ENCODE data around the gene INAVA.

Gene INAVA

DNA sequence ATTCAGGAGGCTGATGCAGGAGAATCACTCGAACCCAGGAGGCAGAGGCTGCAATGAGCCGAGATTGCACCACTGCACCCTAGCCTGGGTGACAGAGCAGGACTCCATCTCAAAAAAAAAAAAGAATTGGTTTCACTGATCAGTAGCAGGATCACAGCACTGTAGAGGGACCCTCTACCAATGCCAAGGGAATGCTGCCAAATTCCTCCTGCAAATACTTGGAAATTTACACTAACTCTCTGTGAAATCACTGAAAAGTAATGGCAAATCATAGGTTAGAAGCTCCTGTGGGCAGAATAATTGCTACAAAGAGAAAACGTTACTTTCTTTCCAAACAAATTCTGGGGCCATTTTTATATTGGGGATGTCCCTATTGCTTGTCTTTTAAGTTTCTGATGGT, 28.6 kb upstream of the INAVA start:
- peaks cover 4 to 5% of the 10 kb centered on the region in 2 donors for H3K36me3 ChIP-seq (ENCODE audit: control insufficient read depth in 2 of 2, insufficient read depth in 2 of 2, low read length in 2 of 2)
- H3K4me1 ChIP-seq (ENCODE audit: control insufficient read depth, insufficient read depth, low read length) = no peaks in the 10 kb centered on the region
- no peak overlapping the region for H3K27ac ChIP-seq (ENCODE audit: low read length)
- H3K27me3 ChIP-seq (ENCODE audit: control insufficient read depth in 1 of 2, insufficient read depth in 2 of 2, low read length in 2 of 2) = peaks cover 8 to 11% of the 10 kb centered on the region in 2 donors
- H3K9ac ChIP-seq (ENCODE audit: low read length in 2 of 2) = no peak overlapping the region
- H3K9me3 ChIP-seq (ENCODE audit: control insufficient read depth in 2 of 2, low read length in 2 of 2) = no peaks in the 10 kb centered on the region
- no peak overlapping the region for H3K4me3 ChIP-seq (ENCODE audit: low read length in 2 of 2)

DNA sequence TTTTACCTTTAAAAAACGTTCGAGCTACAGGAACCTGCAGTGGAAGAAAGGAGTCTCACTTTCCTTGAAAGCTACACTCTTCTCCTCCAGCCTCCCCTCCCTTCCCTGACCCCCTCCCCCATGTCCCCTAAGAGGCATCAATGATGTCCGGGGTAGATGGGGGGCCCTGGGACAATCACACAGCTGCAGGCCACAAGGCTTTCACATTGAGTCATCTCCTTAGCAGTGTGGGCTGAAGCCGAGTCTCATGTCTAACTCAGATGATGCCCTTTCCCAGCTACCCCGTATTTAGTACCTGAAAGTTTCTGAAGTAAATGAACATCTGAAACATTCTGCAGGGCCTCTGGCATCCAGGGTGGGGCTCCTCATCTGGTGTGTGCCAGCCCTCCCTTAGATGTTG, 28.2 kb upstream of the INAVA start:
- Histone ChIP-seq H3K27me3 (ENCODE audit: control insufficient read depth in 1 of 2, insufficient read depth in 2 of 2, low read length in 2 of 2) (peaks cover 11 to 15% of the 10 kb centered on the region in 2 donors), H3K36me3 (ENCODE audit: control insufficient read depth in 2 of 2, insufficient read depth in 2 of 2, low read length in 2 of 2) (peaks cover 4 to 5% of the 10 kb centered on the region in 2 donors), H3K27ac (ENCODE audit: low read length) (no peak overlapping the region), H3K9me3 (ENCODE audit: control insufficient read depth in 2 of 2, low read length in 2 of 2) (no peaks in the 10 kb centered on the region), H3K4me3 (ENCODE audit: low read length in 2 of 2) (no peak overlapping the region), H3K4me1 (ENCODE audit: control insufficient read depth, insufficient read depth, low read length) (no peaks in the 10 kb centered on the region), H3K9ac (ENCODE audit: low read length in 2 of 2) (no peak overlapping the region)

DNA sequence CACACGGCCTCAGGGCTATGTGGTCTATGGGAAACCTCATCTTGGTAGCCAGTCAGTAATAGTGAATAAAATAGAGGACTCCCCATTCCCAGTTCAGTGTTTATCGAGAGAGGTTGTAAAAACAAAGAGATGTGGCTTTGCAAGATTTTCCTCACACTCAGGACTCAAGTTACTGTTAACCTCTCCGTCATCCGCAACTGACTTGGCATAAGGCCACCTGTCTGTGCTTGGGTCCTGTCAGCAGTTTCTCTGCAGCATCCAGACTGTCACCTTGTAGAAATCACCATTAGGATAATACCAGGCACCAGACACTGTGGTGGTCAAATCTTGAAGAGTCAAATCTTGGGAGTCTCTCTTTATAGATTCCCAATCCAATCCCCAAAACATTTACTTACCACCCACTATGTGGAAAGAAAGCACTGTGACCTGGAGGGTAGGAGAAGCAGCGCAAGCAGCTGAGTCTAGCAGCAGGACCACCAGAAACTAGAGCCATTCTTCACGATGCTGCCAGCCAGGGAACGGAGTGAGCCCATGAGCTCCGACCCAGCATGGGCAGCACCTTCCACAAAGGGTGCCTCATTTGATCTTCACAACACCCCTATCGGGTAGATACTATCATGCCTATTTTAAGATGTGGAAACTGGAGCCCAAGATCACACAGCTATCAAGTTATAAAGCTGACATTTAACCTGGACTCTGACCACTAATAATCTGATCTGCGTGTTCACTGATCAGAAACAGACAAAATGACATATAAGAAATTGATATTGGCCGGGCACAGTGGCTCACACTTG, 27.5 kb upstream of the INAVA start:
- no peak overlapping the region for H3K27ac ChIP-seq (ENCODE audit: low read length)
- no peaks in the 10 kb centered on the region for H3K4me1 ChIP-seq (ENCODE audit: control insufficient read depth, insufficient read depth, low read length)
- no peaks in the 10 kb centered on the region for H3K9me3 ChIP-seq (ENCODE audit: control insufficient read depth in 2 of 2, low read length in 2 of 2)
- peaks cover 4 to 5% of the 10 kb centered on the region in 2 donors for H3K36me3 ChIP-seq (ENCODE audit: control insufficient read depth in 2 of 2, insufficient read depth in 2 of 2, low read length in 2 of 2)
- H3K9ac ChIP-seq (ENCODE audit: low read length in 2 of 2) = no peak overlapping the region
- H3K27me3 ChIP-seq (ENCODE audit: control insufficient read depth in 1 of 2, insufficient read depth in 2 of 2, low read length in 2 of 2) = peaks cover 18 to 22% of the 10 kb centered on the region in 2 donors
- H3K4me3 ChIP-seq (ENCODE audit: low read length in 2 of 2) = no peak overlapping the region

DNA sequence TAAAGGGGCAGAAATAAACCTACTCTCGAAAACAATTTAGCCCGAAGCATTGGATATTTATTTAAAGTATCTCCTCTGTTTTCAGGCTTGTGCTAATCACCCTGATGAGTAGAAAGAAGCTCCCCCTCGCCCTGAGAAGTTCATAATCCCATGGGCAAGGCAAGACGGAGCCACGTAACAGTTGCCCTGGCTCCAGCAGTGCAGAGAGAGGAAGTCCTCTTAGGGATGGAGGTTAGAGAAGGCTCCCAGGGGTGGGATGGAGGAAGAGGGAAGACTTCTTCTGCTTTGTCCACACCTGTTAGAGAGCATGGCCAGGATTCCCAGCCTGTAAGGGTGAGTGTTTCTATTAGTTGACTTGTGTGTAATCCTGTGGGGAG, 25.3 kb upstream of the INAVA start:
- H3K4me1 ChIP-seq (ENCODE audit: control insufficient read depth, insufficient read depth, low read length) = peaks cover 14% of the 10 kb centered on the region
- no peaks in the 10 kb centered on the region for H3K36me3 ChIP-seq (ENCODE audit: control insufficient read depth in 2 of 2, insufficient read depth in 2 of 2, low read length in 2 of 2)
- H3K27ac ChIP-seq (ENCODE audit: low read length) = no peak overlapping the region
- H3K9me3 ChIP-seq (ENCODE audit: control insufficient read depth in 2 of 2, low read length in 2 of 2) = no peaks in the 10 kb centered on the region
- H3K9ac ChIP-seq (ENCODE audit: low read length in 2 of 2) = no peak overlapping the region
- peaks cover 37 to 44% of the 10 kb centered on the region in 2 donors for H3K27me3 ChIP-seq (ENCODE audit: control insufficient read depth in 1 of 2, insufficient read depth in 2 of 2, low read length in 2 of 2)
- no peak overlapping the region for H3K4me3 ChIP-seq (ENCODE audit: low read length in 2 of 2)

DNA sequence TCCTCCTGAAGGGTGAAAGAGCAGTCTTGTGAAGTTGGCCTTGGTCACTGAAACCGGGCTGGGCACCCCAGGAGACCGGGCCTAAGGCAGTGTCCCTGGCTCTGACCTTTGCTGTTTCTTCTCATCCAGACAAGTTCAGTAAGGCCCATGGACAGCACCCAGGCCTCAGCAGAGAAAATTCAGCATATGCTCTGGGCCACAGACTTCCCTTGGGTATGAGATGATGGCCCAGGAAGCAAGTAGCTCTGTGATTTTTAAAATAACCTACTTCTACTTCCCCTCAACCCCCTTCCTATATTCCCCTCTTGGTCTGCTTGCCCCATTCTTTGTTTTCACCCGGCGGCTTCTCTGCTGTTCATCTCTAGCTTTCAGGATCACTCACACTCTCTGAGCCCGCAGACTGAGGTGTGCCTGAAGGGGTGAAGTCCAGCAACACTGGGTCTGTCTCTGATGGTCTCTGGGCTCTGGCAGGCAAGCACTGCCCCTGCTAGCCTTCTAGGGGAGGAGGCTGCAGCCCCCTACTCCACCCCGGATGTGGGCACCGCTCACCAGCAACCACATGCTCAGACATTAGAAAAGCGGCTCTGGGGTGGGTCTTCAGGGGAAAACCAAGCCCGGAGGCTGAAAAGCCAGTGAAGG, 24.8 kb upstream of the INAVA start:
- Histone ChIP-seq H3K4me3 (ENCODE audit: low read length in 2 of 2) (no peak overlapping the region), H3K27me3 (ENCODE audit: control insufficient read depth in 1 of 2, insufficient read depth in 2 of 2, low read length in 2 of 2) (peaks cover 41 to 48% of the 10 kb centered on the region in 2 donors)

DNA sequence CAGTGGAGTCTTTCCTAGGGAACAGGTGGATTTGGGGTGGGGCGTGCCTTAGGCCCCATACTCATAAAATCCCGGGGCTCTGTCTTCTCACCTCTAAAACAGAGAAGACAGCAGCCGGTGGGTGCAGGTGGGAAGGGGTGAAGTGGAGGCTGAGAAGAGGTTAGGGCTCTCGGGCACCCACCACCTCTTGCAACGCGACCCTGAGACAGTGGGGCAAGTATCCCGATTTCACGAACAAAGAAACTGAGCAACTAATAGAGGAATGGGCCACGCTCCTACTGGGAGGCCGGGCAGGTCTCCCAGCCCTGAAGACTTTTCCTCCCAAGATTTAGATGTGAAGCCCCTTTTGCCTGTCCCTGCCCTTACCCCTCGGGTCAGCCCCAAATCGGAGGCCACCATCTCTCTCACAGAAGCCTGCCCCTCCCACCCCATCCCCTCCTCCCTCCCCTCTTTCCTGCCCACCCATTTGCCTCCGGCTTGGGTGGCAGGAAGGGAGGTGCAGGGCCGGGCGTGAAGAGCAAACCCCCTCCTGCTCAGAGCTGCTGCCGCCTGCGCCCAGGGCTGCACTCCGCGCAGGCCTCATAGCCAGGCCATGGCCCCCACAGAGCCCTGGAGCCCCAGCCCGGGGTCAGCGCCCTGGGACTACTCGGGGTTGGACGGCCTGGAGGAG, 22.1 kb upstream of the INAVA start, which contains the start of gene GPR25:
Gene GPR25, plus strand, starts transcription at position 536 of the 670 bp plus-strand sequence. Its CDS starts 57 bp downstream, at position 593.
- peaks cover 45 to 51% of the 10 kb centered on the region in 2 donors for H3K27me3 ChIP-seq (ENCODE audit: control insufficient read depth in 1 of 2, insufficient read depth in 2 of 2, low read length in 2 of 2)

More for the DNA sequence above, 24.8 kb upstream of the INAVA start:
- H3K4me1 ChIP-seq (ENCODE audit: control insufficient read depth, insufficient read depth, low read length) = peaks cover 14% of the 10 kb centered on the region
- H3K9me3 ChIP-seq (ENCODE audit: control insufficient read depth in 2 of 2, low read length in 2 of 2) = no peaks in the 10 kb centered on the region
- H3K9ac ChIP-seq (ENCODE audit: low read length in 2 of 2) = no peak overlapping the region
- no peaks in the 10 kb centered on the region for H3K36me3 ChIP-seq (ENCODE audit: control insufficient read depth in 2 of 2, insufficient read depth in 2 of 2, low read length in 2 of 2)
- no peak overlapping the region for H3K27ac ChIP-seq (ENCODE audit: low read length)

DNA sequence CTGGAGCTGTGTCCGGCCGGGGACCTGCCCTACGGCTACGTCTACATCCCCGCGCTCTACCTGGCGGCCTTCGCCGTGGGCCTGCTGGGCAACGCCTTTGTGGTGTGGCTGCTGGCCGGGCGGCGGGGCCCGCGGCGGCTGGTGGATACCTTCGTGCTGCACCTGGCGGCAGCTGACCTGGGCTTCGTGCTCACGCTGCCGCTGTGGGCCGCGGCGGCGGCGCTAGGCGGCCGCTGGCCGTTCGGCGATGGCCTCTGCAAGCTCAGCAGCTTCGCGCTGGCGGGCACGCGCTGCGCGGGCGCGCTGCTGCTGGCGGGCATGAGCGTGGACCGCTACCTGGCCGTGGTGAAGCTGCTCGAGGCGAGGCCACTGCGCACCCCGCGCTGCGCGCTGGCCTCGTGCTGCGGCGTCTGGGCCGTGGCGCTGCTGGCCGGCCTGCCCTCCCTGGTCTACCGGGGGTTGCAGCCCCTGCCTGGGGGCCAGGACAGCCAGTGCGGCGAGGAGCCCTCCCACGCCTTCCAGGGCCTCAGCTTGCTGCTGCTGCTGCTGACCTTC, 21.5 kb upstream of the INAVA start:
- H3K27ac ChIP-seq (ENCODE audit: low read length) = no peak overlapping the region
- H3K9ac ChIP-seq (ENCODE audit: low read length in 2 of 2) = no peak overlapping the region
- peak overlapping the region; percentile 5 to 66 for H3K4me3 ChIP-seq (ENCODE audit: low read length in 2 of 2)
- H3K36me3 ChIP-seq (ENCODE audit: control insufficient read depth in 2 of 2, insufficient read depth in 2 of 2, low read length in 2 of 2) = no peaks in the 10 kb centered on the region
- peaks cover 45 to 49% of the 10 kb centered on the region in 2 donors for H3K27me3 ChIP-seq (ENCODE audit: control insufficient read depth in 1 of 2, insufficient read depth in 2 of 2, low read length in 2 of 2)
- H3K9me3 ChIP-seq (ENCODE audit: control insufficient read depth in 2 of 2, low read length in 2 of 2) = no peaks in the 10 kb centered on the region
- peaks cover 14% of the 10 kb centered on the region for H3K4me1 ChIP-seq (ENCODE audit: control insufficient read depth, insufficient read depth, low read length)

More for the DNA sequence above, 22.1 kb upstream of the INAVA start, which contains the start of gene GPR25:
- no peak within 1 kb of the TSS for H3K9ac ChIP-seq (ENCODE audit: low read length in 2 of 2)
- peaks cover 14% of the 10 kb centered on the region for H3K4me1 ChIP-seq (ENCODE audit: control insufficient read depth, insufficient read depth, low read length)
- no peaks in the 10 kb centered on the region for H3K36me3 ChIP-seq (ENCODE audit: control insufficient read depth in 2 of 2, insufficient read depth in 2 of 2, low read length in 2 of 2)
- peak within 1 kb of the TSS; percentile 5 to 66 for H3K4me3 ChIP-seq (ENCODE audit: low read length in 2 of 2)
- H3K9me3 ChIP-seq (ENCODE audit: control insufficient read depth in 2 of 2, low read length in 2 of 2) = no peaks in the 10 kb centered on the region
- H3K27ac ChIP-seq (ENCODE audit: low read length) = no peak within 1 kb of the TSS

DNA sequence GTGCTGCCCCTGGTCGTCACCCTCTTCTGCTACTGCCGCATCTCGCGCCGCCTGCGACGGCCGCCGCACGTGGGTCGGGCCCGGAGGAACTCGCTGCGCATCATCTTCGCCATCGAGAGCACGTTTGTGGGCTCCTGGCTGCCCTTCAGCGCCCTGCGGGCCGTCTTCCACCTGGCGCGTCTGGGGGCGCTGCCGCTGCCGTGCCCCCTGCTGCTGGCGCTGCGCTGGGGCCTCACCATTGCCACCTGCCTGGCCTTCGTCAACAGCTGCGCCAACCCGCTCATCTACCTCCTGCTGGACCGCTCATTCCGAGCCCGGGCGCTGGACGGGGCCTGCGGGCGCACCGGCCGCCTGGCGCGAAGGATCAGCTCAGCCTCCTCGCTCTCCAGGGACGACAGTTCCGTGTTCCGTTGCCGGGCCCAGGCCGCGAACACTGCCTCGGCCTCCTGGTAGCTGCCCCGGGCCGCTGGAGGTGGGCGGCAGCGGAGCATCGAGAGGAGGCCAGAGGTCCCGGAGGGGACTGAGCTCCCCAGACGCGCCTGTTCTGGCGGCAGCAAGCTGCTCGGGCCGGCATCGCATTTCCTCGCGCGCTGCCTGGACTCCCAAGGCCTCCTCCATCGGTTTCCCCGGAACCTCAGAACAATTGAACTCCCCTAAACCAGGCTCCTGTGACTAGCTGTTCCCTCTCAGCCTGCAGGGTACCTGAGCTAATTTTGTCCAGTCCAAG, 20.9 kb upstream of the INAVA start:
- Histone ChIP-seq H3K36me3 (ENCODE audit: control insufficient read depth in 2 of 2, insufficient read depth in 2 of 2, low read length in 2 of 2) (no peaks in the 10 kb centered on the region), H3K27me3 (ENCODE audit: control insufficient read depth in 1 of 2, insufficient read depth in 2 of 2, low read length in 2 of 2) (peaks cover 45 to 49% of the 10 kb centered on the region in 2 donors), H3K4me1 (ENCODE audit: control insufficient read depth, insufficient read depth, low read length) (peaks cover 14% of the 10 kb centered on the region), H3K9me3 (ENCODE audit: control insufficient read depth in 2 of 2, low read length in 2 of 2) (no peaks in the 10 kb centered on the region), H3K4me3 (ENCODE audit: low read length in 2 of 2) (peak overlapping the region in 1 of 2 donors; percentile 66), H3K9ac (ENCODE audit: low read length in 2 of 2) (no peak overlapping the region), H3K27ac (ENCODE audit: low read length) (no peak overlapping the region)

DNA sequence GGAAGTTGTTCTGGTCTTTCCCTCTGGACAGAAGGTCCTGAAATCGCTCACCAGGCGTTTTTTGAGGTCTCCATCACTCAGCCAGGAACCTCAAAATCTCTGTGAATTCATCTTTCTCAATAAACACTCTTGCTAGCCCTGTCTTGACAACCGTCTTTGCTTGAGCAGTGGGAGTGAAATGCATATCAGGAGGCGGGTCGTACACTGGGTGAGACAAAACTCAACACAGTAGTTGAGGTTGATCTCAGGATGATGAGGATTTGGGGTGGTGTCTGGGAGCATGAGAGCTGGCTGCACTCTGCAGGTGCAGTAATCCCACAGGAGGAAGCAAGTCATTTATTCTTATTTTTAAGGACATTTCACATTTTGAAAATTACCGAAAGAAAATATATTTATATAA, 20.0 kb upstream of the INAVA start:
- H3K4me1 ChIP-seq (ENCODE audit: control insufficient read depth, insufficient read depth, low read length) = peaks cover 14% of the 10 kb centered on the region
- H3K36me3 ChIP-seq (ENCODE audit: control insufficient read depth in 2 of 2, insufficient read depth in 2 of 2, low read length in 2 of 2) = no peaks in the 10 kb centered on the region
- H3K9me3 ChIP-seq (ENCODE audit: control insufficient read depth in 2 of 2, low read length in 2 of 2) = no peaks in the 10 kb centered on the region
- no peak overlapping the region for H3K4me3 ChIP-seq (ENCODE audit: low read length in 2 of 2)
- no peak overlapping the region for H3K27ac ChIP-seq (ENCODE audit: low read length)
- peaks cover 41 to 44% of the 10 kb centered on the region in 2 donors for H3K27me3 ChIP-seq (ENCODE audit: control insufficient read depth in 1 of 2, insufficient read depth in 2 of 2, low read length in 2 of 2)
- no peak overlapping the region for H3K9ac ChIP-seq (ENCODE audit: low read length in 2 of 2)

DNA sequence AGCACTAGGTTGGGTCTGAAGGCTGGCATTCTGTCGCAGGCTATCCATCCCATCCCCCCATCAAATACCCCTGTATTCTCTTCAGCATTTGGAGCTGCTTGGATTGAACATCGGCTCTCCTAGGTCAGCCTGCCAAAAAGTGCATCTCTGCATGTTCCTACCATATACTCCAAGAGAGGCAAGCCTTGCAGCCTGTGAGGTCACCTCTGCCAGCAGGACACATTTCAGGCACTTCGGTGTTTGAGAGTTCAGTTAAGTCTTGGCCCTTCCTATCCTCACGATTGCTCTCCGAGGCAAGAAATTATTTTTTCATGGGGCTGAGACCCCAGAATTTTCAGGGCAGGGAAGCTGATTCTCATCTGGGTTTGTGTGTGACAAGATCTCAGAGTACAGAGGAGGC, 19.3 kb upstream of the INAVA start:
- H3K9ac ChIP-seq (ENCODE audit: low read length in 2 of 2) = no peak overlapping the region
- peaks cover 42 to 45% of the 10 kb centered on the region in 2 donors for H3K27me3 ChIP-seq (ENCODE audit: control insufficient read depth in 1 of 2, insufficient read depth in 2 of 2, low read length in 2 of 2)
- H3K36me3 ChIP-seq (ENCODE audit: control insufficient read depth in 2 of 2, insufficient read depth in 2 of 2, low read length in 2 of 2) = no peaks in the 10 kb centered on the region
- no peak overlapping the region for H3K27ac ChIP-seq (ENCODE audit: low read length)
- H3K9me3 ChIP-seq (ENCODE audit: control insufficient read depth in 2 of 2, low read length in 2 of 2) = no peaks in the 10 kb centered on the region
- H3K4me3 ChIP-seq (ENCODE audit: low read length in 2 of 2) = no peak overlapping the region
- peaks cover 14% of the 10 kb centered on the region for H3K4me1 ChIP-seq (ENCODE audit: control insufficient read depth, insufficient read depth, low read length)

All from stomach smooth muscle (tissue), 2 donors.